D721Med (cell line): ENCODE measurements around the gene LASP1NB.

Experiments
- DNase-seq: peaks from one replicate; pipeline ENCODE4 v3.0.0; 2011; ENCODE audit warnings: low spot score; ENCODE audit not compliant: insufficient read length
- FAIRE-seq: peaks from 2 replicates; lab custom pipeline; 2011; peaks lifted over from hg19 to GRCh38; lab: Jason Lieb, UNC
- CTCF ChIP-seq: IDR thresholded peaks from 2 replicates; pipeline ENCODE4 v1.5.1; 2012; ENCODE audit warnings: mild to moderate bottlenecking, control low read depth; ENCODE audit not compliant: insufficient read depth; ENCODE audit errors: missing control alignments

Gene LASP1NB

GRCh38 chr17:38925263-38925995, at the start of gene LASP1NB:
Gene LASP1NB, plus strand, starts transcription at chr17:38925614.
- no peak for DNase-seq
- no peak for FAIRE-seq
- TF ChIP-seq CTCF: no peak

- no peak for FAIRE-seq
- TF ChIP-seq CTCF: no peak
- no peak for DNase-seq
Observed at GRCh38 chr17:38877130-38877851, 48.1 kb upstream of the LASP1NB start.

- DNase-seq: no peak
- no peak for TF ChIP-seq CTCF
Observed at GRCh38 chr17:38879878-38880665, 45.3 kb upstream of the LASP1NB start.

GRCh38 chr17:38881600-38882191, 43.7 kb upstream of the LASP1NB start:
- TF ChIP-seq CTCF: no peak
- FAIRE-seq (no peak), DNase-seq (no peak)

More at GRCh38 chr17:38879878-38880665, 45.3 kb upstream of the LASP1NB start:
- FAIRE-seq: no peak

GRCh38 chr17:38882870-38883269, 42.5 kb upstream of the LASP1NB start:
- DNase-seq (no peak), FAIRE-seq (no peak)
- no peak for TF ChIP-seq CTCF

- FAIRE-seq (no peak), DNase-seq (no peak)
- no peak for TF ChIP-seq CTCF
Observed at GRCh38 chr17:38883592-38884526, 41.6 kb upstream of the LASP1NB start.
